Fibroblast of skin of right biceps (primary cell): ENCODE measurements around the gene TRAPPC10.
A peak's percentile ranks its signal among the peaks of the same experiment; 100 is the strongest.

Source experiments
- DNase-seq: peaks from one replicate; pipeline ENCODE4 v3.0.0-alpha.2; 2013

The TRAPPC10 gene

DNA sequence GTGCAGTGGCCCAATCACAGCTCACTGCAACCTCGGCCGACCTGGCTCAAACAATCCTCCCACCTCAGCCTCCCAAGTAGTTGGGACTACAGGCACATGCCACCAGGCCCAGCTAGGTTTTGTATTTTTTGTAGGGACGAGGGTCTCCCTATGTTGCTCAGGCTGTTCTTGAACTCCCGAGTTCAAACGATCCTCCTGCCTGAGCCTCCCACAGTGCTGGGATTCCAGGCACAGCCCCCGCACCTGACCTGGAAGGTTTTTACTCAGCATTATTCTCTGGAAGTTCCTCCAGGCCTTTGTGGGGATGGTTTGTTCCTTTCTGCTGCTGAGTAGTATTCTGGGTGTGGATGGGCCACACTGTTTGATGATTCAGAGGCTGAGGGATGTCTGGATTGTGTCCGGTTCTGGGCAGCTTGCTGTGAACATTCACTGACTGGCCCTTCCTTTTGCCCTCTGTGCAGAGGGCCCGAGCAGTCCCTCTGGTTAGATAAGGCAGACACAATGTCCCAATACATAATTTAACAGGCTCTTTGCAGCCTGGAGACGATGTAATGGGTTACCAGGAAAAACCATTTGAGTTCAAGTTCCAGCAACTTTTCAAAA is 6.0 kb upstream of the TRAPPC10 start:
- peak; percentile 83 for DNase-seq

DNA sequence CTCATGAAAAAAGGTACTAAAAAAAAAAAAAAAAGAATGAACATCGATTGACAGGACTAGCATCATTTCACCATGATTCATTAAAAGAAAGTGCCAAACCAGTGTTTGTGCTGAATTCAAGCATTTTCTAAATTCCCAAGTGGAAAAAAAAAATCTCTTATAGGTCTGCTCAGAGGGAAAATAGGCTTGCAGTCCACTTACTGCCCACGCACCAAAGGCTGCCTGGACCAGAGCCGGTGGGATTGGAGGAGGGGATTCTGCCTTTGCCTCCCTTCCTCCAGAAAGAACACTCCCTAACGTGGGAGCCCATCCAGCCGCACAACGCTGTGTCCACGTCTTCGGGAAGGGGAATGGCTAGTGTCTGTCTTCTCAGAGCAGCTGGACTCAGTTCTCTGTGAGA is 5.5 kb upstream of the TRAPPC10 start:
- DNase-seq: peak; percentile 61

DNA sequence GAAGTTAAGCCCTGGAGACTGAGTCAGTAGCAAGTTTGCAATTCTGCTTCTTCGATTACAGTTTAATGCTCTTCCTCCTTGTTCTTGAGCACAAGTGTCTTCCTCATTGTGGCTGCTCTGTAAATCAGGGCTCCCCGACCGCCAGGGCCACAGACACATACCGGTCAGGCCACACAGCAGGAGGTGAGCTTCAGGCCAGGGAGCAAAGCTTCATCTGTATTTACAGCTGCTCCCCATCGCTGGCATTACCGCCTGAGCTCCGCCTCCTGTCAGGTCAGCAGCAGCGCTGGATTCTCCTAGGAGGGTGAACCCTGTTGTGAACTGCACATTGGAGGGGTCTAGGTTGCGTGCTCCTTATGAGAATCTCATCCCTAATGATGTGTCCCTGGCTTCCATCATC is 1.7 kb upstream of the TRAPPC10 start:
- no peak for DNase-seq

DNA sequence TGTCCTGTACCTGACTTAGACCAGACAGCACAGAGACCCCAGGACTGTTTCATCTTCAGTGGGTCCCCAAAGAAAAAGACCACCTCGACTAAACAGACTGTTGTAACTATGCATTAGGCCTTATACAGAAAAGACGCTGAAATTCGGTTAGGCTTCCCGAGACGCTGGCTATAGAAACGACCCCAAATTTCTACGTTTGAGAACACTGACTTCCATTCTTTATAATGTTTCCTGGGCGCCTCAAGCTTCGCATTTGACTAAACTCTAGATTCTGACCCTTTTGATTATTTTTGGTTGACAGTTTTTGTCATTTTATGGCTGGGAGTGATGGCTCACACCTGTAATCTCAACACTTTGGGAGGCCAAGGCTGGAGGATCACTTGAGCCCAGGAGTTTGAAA is 986 bp upstream of the TRAPPC10 start:
- DNase-seq: no peak

DNA sequence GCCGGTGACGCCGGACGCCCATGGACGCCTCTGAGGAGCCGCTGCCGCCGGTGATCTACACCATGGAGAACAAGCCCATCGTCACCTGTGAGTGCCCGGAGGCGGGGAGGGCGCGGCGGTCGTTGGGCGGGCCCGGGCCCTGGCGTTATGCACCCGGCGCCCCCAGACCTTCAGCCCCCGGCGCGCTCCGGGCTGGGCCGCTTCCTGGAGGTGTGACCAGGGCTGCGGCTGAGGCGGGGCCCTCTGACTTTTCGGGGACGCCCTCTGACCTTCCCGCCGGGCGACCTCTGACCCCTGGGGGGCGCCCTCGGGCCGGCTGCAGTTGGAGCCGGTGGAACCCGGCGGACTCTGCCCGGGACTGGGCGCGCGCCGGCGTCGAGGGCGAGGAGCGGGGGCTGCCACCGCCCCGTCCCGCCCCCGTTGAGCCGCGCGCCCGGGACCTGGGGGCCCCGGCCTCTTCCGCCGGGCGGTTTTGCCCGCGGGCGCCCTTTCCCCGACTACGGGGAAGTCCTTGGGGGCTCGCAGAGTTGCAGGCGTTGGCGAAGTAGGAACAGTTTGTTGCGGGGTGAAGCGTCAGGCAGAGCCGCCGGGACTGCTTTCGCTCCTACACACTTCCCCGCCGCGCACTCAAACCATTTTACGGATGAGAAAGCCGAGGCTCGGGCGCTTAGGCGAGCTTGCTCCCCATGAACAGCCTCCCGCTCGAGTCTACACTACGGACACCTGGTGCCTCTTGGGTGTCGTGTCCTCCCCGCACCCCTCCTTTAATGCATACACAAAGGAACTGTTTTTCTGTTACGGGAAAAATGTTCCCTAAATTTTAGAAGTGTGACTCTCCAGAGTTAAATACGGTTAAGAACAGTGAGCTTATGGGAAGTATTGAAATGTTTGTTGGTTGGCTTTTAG is 618 bp downstream of the TRAPPC10 start:
- peak; percentile 15 for DNase-seq

DNA sequence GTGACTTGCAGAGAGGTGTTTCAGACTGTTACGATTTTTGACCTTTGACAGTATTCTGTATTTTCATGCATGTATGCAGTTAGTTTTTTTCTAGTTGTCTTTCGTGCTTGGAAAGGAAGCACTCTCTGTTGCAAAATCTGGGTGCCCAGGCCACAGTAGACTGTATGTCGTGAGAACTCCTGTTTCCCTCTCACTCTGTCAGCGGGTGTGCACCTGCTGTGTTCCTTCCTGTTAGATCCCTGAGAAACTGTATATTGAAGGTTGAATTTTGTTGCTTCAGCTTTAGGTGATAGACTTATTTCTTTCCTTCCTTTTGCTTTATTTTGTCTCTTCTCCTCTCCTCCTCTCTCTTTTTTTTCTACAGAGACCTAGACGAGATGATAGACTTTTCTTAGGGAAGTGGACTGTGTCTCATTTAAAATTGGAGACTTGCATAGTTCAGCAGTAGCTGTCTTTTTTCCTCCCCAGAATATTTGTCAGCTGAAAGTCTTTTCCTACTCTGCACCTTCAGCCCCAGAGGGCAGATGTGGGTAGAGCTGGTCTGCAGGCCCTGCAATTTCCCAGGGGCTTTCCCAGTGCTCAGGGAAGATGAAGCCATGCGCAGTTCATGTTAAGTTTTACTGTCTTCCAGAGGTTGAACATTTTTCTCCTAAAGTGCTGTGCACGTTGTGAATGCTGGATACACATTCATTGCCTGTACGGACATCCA is 1.4 kb downstream of the TRAPPC10 start:
- no peak for DNase-seq

DNA sequence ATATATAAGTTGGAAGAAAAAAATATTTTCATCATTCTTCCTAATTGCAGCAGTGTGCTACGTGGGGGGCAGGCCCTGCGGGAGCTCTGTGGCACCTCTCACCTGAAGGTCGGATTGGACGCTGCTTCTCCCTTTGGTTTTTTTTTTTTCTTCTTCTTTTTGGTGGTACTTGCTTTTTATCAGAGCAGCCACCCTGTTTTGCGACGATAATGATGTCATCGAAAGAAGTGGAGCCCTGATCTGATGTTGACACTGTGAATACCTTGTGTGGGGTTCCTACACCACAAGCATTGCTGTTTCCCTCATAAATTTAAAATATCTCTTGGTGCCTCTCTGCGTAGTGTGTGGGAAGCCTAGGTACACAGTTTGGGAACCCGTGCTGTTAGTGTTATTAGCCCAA is 5.5 kb downstream of the TRAPPC10 start:
- no peak for DNase-seq

DNA sequence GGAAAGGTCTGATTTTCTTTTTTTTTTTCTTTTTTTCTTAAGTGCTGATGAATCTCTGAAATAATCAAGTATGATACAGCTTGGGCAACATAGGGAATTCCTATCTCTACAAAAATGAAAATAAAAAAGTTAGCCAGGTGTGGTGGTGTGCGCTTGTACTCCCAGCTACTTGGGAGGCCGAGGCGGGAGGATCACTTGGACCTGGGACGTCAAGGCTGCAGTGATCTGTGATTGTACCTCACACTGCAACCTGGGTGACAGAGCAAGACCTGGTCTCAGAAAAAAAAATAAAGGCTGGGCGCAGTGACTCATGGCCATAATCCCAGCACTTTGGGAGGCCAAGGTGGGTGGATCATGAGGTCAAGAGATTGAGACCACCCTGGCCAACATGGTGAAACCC is 6.0 kb downstream of the TRAPPC10 start:
- DNase-seq: no peak

DNA sequence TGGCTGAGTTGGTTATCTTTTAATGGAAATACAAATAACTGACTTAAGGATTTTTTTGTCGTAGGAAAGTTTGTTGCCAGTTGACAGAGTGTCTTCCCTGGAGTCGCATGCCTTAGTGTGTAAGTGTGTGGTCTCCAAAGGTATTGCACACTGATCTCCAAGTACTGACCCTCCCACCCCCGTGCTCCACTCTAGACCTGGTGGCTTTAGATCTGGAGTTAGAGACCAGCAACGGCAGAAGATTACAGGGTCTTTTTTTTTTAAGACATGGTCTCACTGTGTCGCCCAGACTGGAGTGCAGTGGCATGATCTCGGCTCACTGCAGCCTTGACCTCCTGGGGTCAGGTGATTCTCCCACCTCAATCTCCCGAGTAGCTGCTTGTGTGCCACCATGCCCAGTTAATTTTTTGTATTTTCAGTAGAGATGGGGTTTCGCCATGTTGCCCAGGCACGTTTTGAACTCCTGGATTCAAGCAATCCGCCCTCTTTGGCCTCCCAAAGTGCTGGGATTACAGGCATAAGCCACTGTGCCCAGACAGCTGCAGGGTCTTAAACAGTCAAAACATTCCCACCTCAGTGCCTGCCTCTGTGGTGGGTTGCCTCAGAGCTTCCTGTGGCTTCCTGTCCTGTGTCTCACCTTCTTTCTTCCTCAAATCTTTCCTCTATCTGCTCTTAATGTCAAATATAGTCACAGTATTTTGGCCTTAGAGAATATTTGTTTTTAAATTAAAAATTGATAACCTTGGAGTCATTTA is 6.9 kb downstream of the TRAPPC10 start:
- DNase-seq: no peak

DNA sequence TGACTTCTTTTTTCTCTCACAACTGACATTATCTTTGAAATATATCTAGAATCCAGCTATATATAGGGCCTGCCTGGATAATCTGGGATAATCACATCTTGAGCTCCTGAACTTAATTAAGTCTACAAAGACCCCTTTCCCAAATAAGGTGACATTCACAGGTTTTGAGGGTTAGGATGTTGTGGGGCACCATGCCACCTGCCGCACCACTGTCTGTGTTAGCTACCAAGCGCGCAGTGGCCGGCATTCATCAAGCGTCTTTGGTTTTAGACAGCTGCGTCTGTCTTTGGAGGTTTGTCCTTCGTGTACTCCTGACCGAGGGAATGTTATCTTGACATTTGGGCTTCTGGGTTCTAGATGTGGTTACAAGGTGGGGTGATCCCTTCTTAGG is 7.5 kb downstream of the TRAPPC10 start:
- DNase-seq: no peak

DNA sequence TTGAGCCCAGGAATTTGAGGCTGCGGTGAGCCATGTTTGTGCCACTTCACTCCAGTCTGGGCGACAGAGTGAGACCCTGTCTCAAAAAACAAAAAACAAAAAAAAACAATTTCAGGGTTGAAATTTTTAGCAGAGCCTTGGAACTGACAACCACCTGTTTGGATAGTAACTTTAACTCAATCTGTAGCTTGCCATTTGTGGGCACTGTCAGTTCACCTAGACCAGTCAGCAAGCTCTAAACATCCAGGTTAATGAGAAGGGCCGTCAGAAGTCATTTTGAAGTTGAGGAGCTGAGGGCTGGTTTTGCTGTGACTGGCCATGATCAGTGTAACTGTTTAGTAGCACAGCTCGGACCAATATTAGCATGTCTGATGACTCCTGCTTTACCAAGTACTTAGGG is 8.4 kb downstream of the TRAPPC10 start:
- no peak for DNase-seq

DNA sequence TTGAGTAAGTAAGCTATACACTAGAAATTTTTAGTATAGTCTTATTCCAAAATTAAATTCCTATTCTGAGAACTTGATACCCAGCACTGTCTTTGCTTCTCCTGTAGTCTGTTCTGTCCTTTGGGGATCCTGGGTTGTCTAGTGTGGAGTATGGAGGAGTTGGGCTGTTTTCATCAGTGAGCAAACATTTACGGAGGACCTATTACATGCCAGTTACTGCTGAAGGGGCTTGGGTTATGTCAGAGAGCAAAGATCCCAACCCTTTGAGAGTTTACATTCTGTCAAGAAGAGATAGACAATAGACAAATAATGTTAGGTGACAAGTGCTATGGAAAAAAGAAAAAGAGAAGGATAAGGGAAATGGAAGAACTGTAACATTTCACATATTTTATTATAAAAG is 9.0 kb downstream of the TRAPPC10 start:
- DNase-seq: no peak

DNA sequence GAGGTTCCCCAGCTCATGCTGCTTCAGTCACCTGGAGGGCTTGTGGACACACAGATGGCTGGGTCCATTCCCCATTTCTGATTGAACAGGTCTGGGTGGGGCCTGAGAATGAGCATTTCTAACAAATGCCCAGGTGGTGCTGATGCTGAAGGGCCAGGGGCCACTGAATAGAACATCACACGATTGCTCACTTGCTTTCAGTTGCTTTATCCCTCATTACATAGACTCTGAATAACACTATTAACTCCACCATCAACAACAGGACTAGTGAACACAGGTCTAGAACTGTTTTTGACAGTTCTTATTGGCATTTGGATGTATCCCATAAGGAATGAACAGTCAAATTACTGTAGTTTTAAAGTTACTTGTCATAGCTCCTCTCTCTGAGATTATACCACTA is 12.1 kb downstream of the TRAPPC10 start:
- no peak for DNase-seq

DNA sequence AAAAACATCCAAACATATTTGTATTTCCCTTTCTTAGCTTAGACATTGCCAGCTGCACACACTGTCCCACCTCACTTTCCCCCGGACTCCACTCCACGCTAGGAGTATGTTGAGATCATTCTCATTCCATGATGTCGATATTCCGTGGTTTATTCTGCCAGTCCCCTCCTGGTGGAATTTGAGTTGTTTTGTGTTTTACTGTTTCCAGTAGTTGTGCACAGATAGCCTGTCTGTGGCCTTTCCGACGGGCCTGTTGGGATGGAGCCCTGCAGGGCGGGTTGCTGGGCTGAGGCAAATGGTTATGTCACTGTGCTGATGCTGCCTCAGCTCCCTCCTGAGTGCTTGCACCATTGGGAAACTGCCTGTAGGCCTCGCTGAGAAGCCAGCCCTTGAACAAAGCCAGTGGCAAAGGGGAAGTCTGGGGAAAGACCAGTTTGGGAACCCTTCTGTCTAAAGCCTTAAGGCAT is 12.8 kb downstream of the TRAPPC10 start:
- DNase-seq: peak; percentile 51

DNA sequence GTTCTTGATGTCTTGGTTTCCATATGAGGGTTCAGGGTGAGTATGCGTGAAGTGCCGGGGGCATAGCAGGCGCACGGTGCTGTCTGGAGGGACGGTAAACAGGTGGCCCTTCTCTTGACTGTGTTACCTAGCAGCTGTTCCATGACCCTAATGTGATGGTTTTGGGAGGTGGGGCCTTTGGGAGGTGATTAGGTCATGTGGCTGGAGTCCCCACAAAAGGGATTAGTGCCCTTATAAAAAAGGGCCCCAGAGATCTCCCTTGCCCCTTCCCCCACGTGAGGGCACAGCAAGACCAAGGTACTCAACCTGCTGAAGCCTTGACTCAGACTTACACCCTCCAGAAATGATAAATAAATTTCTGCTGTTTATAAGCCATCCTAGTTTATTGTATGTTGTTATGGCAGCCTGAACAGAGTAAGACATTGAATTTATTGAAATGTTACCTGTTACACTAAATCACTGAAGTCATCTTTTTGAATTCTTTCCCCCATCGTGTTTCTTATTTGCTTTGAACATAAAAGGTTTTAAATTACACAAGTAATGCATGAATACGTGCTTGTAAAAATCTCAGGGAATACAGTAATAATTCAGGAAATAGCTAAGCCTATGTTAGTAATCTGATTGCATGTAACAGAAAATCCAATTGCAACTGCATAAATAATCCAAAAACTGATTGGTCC is 15.6 kb downstream of the TRAPPC10 start:
- DNase-seq: no peak

DNA sequence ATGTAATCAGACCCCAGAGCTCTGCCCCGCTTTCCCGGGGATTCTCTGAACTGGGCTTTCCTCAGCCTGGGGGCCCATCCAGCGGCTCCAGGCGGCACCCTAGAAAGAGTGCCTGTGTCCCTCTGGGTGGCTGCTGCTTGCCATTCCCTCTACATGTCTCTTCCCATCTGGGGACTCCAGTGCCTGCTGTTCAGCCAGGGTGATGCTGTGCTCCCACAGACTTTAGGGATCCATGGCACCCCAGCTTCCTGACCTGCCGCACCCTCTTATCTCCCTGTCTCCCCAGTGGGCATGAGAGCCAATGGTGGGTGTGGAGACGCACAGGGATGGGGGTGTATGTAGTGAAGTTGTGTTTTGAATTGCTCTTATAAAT is 16.2 kb downstream of the TRAPPC10 start:
- DNase-seq: no peak

DNA sequence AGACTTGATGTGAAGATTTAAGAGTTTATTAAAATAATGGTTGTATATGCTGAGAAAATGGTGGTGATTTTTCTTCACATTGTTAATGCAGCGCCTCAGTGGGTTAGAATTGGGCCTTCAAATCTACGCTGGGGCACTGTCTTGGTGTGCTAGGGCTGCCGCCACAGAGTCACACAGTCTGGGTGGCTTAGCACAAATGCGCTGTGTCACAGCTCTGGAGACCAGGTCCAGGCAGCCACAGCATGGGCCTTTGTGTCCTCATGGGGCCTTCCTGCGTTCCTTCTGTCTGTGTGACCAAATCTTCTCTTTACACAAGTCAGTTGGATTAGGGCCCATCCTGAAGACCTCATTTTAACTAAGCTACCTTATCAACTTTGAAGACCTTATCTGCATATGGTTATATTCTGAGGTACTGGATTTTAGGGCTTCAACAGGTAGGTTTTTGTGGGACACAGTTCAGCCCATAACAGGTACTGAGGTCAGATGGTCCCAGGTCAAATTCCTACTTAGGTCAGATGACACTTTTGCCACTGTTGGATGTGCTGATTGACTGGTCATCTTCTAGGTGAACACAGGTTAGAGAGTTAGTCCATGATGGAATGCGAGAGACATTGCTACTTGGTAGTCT is 17.5 kb downstream of the TRAPPC10 start:
- no peak for DNase-seq

DNA sequence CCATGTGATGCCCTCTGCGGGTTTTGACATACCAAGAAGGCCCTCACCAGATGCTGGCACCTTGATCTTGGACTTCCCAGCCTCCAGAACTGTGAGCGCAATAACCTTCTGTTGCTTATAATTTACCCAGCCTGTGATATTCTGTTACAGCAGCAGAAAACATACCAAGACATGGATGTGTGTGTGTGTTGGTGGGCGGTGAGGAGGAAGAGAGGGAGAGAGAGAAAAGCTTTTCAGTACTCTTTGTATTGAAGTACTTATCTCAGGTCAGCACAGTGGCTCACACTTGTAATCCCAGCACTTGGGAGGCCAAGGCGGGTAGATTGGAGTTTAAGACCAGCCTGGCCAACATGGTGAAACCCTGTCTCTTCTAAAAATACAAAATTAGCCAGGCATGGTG is 23.1 kb downstream of the TRAPPC10 start:
- no peak for DNase-seq

DNA sequence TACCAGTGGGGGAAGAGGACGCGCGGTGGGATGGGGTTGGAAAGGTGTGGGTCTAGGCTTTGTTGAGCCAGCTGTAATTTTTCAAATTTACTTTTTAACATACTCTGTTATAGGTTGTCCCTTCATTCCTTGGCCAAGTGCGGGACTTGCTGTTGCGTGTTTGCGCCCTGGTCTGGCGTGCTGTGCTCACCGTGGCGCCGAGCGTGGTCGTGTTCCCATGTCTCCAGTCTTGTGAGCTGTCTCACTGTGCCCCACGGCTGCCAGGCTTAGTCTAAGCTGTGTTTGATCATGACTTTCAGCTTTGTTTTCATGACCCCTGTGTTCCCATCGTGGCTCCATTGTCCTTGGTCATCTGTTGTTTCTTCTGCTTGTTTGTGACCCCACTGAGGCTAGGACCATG is 26.0 kb downstream of the TRAPPC10 start:
- no peak for DNase-seq

DNA sequence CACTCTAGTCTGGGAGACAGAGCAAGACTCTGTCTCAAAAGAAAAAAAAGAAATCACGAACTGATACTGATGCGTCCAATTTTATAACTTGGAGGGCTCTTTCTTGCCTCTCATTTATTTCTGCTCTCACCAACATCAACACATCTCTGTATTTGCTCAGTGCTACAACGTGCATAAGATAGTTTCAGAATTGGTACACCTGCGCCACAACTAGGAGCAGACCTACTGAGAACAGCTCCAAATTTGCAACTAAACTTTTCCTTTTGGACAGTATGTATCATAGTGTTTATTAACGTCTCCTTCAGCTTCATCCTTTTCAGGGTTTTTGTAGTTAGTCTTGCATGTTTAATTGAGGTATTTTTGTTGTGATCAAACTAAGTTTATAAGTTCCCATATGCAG is 27.7 kb downstream of the TRAPPC10 start:
- no peak for DNase-seq

DNA sequence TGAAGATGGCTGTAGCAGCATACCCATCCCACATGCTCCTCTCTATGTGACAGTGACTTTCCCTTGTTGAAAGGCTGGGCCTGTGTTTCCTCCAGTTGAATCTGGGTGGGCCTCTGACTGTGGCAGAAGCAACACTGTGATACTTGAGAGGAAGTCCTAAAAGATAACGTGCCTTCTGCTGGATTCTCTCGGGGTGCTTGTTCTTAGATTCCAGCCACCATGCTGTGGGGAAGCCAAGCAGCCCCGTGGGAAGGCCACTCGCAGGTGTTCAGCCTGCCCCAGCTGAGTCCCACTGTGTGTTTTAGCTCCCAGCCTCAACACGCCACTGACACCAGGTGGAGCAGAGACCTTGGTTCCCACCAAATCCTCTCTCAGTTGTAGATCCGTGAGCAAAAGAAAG is 31.5 kb downstream of the TRAPPC10 start:
- no peak for DNase-seq

DNA sequence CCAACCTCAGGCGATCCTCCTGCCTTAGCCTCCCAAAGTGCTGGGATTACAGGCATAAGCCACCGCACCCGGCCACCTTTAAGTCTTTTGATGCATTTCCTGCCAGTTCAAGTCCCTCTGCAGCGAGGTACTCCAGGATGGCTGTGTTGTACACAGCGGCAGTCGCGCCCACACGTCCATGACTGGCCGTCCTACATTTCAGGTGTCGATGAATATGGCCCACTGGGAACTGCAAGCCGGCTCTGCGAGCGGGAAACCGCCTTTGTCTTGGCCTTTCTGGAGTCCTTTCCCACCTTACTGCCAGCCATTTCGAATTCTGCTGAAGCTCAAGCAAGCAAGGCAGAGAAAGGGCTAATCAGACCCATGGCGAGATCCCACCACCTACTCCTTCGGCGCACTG is 34.6 kb downstream of the TRAPPC10 start:
- DNase-seq: no peak
